ENCODE measurements around the gene CLMP.

CLMP gene

DNA sequence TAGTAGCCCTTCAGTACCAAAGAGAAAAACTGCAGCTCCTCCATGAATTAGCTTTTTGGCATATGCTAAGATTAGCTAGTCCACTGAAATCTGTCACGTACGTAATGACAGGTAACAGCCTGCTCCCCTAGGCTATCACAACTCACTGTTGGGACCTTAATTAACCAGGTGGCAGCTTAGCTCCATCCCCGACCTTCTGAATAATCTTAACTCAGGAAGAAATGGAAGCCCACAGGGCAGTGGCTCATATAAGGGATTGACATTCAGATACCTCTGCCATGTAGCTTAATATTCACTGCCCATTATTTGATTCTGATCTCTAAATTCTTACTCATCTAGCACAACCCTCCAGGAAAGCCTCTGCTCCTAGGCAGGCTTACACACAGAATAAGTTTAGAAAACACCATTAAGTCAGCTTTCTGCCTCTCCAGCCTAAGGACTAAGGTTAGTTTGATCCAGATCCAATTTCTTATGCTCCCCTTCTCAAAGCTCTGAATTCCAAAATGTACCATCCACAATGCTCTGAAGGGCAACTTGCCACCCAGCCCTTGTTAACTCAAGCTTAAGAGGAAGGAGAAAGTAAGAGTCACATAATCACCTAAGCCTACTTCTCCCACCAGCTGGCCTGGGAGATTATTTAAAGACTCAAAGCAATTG lies 138.1 kb downstream of the CLMP start:
- DNase-seq (ENCODE audit: low read depth in 3 of 3) = no peak

DNA sequence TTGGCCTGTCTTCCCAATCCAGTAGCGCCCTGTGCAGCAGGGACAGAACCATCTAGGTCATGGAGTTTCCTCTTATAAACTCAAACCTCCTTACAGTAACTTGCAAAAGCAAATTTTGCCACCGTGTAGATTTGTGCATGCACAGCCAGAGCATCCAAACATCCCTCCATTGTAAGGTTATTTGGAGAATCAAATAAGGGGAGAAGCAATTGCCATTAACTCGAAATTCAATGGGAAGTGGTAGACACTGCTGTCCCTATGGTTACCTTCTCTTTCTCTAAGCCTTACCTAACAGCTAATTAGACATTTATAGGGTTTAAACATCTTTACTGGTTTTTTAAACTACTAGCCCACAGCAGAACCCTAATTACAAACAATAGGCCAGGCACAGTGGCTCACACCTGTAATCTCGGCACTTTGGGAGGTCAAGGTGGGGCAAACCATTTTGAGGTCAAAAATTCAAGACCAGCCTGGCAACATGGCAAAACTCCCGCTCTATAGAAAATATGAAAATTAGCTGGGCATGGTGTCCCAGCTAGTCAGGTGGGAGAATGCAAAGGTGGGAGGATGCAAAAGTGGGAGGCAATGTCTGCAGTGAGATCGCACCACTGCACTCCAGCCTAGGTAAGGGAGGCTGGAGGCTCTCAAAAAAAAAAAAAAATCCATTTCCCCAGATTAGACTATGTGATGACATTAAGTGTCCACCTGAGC lies 139.7 kb downstream of the CLMP start:
- no peak for DNase-seq (ENCODE audit: low read depth in 3 of 3)

DNA sequence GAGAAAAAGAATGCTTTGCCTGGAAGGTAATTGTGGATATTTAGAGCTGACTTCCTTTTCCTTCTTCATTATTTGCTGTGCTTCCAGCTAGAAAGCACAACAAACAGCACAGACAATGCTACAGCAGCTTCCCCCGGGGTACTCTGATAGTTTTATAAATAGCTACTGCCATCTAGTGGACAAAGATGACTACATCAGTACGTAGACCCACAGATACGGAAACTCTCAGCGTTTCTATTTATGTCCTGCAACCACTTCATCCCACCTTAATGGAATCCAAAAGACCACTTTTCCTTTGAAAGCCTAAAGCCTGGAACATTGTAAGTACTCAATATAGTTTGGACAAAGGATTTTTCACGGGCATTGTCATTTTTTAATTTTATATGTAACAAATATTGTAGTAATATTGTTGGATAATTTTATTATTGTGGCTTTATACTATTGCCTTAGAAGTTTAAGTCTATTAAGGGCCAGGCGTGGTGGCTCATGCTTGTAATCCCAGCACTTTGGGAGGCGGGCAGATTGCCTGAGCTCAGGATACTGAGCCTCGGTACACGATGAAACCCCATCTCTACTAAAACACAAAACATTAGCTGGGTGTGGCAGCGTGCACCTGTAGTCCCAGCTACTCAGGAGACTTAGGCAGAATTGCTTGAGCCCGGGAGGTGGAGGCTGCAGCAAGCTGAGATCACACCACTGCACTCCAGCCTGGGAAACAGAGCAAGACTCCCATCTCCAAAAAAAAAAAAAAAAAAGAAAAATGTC lies 140.6 kb downstream of the CLMP start:
- peak in 1 of 3 experiments; percentile 30 for DNase-seq (ENCODE audit: low read depth in 3 of 3)

DNA sequence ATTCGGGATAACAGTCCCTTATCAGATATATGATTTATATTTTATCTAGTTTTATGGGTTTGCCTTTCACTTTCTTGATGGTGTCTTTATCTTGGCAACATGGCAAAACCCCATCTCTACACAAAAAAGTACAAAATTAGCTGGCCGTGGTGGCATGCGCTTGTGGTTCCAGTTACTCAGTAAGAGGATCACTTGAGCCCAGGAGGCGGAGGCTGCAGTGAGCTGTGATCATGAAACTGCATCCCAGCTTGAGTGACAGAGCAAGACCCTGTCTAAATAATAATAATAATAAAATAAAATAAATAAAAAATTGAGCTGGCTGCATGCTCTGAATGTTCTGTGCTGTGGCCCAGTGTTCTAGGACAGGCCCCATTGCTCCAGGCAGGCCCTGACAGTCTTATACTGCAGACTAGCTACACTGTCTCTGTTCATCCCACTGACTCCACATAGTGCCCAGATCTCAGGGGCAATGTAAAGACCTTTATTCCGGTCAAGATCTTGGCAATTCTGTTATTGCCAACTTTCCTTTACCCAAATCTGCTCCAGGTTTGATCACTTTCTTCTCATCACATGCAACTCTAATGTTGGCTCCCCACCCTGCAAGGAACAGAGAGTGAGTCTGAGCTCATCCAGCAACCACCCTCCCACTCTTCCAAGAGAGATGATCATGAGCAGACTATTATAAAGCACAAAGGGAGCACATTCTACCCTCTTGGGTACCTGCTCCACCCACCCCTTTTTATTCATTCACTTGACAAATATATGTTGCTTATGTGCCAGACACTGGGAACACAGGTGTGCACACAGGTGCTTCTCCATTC lies 141.9 kb downstream of the CLMP start:
- DNase-seq (ENCODE audit: low read depth in 3 of 3) = no peak

DNA sequence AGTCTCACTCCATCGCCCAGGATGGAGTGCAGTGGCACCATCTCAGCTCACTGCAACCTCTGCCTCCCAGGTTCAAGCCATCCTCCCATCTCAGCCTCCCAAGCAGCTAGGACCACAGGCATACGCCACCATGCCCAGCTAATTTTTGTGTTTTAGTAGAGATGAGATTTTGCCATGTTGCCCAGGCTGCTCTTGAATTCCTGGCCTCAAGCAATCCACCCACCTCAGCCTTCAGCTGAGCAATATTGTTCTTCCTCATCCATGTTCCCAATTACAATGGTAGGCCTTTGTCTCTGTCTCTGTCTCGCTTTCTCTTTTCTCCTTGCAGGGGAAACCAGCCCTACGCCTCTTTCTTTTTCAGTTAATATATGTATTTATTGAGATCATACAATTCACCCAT lies 143.4 kb downstream of the CLMP start:
- DNase-seq (ENCODE audit: low read depth in 3 of 3) = no peak

DNA sequence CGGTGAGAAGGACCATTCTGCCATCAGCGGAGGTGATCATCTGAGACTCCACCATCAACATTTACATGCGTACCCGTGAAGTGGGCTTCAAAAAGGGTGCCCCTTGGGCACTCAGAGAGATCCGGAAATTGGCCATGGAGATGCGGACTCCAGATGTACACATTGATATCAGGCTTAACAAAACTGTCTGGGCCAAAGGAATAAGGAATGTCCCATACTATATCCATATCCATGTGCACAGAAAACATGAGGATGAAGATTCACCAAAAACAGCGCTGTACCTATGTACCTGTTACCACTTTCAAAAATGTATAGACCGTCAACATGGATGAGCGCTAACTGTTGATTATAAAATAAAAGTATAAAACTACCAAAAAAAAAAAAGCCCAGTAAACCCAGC lies 143.9 kb downstream of the CLMP start:
- DNase-seq (ENCODE audit: low read depth in 3 of 3) = no peak

DNA sequence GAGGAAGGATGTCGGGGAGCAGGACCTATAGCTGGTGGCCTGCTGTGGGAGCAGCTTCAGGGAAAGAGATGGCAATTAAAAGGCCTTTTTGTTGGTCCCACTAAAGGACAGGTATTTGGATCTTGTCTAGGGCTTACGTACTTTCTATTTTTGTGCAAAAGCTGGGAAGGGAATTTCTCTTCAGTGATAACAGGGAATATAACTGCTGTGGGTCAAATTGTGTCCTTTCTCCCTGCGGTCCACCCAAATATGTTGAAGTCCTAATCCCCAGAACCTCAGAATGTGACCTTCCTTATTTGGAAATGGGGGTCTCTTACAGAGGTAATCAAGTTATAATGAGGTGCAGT lies 147.1 kb downstream of the CLMP start:
- no peak for DNase-seq (ENCODE audit: low read depth in 3 of 3)

DNA sequence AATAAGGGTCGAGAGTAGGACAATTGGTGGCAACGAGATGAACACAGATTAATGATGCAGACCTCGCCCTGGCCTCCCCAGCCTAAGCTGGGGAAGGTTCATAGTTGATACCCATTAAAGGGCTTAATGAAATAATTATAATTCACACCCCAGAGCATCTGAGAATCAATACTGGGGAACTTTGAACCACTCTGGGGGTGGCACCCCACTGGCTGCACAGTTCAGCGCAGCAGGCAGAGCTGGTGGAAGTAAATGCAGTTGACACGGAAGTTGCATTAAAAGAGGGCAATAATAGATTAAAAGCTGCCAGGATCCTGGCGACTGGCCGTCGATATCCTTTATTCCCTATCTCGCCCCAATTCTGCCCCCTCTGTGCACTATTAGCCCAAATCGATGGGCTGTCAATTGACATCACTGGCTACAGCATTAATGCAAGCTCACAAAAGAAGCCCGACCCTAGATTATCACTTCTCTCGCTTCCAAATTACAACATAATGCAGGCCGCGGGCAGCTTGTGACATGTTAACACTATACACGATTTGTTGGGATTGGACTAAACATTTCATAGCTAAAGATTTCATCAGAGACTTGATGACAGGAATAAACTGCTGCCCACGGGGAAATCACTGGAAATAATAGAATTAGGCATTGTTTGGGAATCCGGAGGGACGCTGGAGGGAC lies 147.6 kb downstream of the CLMP start:
- no peak for DNase-seq (ENCODE audit: low read depth in 3 of 3)

DNA sequence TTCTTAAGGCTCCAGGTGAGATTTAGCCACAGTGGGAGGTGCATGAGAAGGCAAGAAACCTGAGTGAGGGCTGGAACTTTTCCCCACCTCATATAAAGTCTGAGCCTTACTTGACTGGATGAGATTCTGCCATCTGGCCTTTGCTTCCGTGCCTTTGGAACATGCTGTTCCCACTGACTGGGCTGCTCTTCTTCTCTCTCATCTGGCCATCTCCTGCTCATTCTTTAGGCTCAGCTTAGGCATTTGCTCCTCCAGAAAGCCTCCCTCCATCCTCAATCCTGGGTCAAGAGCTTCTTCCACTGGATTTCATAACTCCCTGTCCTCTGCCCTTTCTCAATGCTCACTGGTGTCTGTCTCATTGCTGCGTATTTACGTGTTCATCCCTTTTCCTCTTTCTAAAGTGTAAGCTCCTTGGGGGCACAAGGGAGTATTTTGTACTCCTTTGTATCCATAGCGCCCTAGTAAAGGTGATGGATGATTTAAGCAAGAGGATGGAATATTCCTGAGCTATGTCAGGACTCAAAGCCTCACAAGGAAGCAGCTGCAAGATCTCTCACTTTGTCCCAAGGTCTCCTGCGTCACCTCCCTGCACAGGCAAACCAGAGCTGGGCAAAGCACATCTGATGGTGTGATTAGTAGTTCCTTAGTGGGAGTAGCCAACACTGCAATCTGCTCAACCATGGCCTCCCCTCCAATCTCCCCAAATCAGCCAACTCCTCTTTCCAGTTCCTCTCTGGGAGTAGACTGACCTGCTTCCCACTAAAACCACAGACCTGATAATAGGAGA lies 148.4 kb downstream of the CLMP start:
- no peak for DNase-seq (ENCODE audit: low read depth in 3 of 3)

DNA sequence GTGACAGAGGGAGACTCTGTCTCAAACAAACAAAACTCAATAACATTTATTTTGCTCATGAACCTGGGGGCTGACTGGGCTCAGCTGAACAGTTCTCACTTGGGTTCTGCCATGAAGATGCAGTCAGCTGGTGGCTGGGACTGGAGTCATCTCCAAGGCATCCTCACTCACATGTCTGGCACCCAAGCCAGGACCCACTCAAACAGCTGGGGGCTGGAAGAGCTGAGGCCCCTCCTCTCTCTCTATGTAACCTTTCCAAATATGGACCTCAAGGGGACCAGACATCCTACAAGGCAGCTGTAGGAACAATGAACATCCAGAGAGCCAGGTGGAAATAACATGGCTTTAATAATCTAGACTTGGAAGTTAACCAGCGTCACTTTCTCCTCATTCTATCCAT lies 149.9 kb downstream of the CLMP start:
- no peak for DNase-seq (ENCODE audit: low read depth in 3 of 3)

DNA sequence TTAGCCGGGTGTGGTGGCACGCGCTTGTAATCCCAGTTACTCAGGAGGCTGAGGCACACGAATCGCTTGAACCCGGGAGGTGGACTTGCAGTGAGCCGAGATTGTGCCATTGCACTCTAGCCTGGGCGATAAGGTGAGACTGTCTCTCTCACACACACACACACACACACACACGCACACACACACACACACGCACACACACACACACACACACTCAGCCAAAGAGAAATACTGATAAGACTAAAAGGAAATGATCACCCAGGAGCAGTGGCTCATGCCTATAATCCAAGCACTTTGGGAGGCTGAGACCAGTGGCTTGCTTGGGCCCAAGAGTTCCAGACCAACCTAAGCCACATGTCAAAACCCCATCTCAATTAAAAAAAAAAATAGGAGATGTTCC lies 153.9 kb downstream of the CLMP start:
- DNase-seq (ENCODE audit: low read depth in 3 of 3) = no peak

DNA sequence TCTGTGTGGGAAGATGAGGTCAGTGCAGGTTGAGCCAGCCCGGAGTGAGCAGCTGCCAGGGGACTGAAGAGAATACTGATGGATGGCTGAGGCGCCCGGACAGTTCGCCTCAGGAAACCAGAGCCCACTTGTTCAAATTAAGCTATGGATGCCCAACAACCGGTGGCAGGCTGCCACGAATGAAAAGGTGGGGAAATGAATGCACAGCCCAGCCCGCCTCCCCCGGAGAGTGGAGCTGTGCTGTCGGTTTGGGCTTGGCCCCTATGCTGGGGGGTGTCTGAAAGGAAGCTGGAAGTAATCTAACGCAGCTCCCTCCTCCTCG lies 155.0 kb downstream of the CLMP start:
- DNase-seq (ENCODE audit: low read depth in 3 of 3) = no peak

DNA sequence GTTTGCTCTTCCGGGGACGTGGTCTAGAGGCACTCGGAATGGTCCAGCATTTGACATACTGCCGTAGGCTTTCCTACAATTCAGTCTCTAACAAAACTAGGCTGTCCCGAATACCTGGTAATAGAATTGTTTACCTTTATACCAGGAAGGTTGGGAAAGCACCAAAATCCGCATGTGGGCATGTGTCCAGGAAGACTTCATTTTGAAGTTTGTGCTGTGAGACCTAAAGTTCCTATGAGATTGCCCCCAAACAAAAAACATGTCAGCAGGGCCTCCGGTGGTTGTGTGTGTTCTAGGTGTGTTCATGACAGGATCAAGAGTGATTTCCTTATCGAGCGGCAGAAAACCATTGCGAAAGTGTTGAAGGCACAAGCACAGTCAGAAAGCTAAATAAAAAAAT lies 159.2 kb downstream of the CLMP start:
- no peak for DNase-seq (ENCODE audit: low read depth in 3 of 3)

DNA sequence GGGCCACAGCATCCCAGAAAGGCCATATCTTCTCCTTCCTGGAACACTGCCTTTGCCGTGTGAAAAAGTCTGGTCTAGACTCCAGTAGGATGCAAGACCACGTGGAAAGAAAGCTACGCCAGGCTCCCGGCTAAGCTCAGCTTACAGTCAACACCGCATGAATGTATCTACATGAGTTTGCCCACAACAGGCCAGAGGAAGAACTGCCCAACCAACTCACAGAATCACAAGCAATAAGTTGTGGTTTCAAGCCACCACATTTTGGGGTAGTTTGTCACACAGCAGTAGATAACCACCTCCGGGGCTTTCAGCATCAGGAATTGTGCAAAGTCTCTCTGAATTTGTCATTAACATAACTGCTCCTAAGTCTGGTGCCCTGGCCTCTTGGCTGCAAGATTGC lies 160.5 kb downstream of the CLMP start:
- DNase-seq (ENCODE audit: low read depth in 3 of 3) = no peak

DNA sequence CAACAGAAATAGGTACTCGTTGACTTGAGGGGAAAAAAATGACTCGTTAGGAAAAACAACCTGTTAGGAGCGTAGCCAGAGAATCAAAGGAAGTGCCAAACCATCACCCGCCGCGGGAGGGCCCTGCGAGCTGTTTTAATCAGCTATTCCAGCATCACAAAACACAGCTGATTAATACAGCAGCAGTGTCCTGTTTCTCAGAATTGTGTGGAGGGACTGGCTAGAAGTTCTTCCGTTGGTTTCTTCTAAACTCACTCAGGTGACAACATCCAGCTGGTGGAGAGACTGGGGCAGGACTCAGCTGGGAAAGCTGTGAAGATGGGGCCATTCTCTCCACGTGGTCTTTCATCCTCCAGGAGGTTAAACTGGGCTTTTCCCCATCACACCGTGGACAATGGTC lies 161.2 kb downstream of the CLMP start:
- no peak for DNase-seq (ENCODE audit: low read depth in 3 of 3)

DNA sequence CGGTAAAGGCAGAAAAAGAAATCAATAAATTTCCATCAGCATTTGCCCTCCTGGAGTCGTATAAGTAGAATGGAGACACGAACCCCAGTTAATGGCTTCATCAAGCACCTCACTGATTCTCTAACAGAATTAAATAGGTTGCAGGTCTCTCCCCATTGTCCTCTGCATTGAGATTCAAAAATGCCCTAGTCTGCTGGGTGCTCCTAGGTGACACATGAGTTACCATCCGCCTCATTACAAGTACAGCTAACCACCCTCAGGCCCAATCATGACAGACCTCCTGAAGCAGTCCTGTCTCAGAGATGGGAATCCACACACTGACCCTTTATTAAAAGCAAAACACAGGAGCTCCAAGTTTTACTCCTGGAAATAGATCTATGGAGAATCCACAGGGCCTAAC lies 164.5 kb downstream of the CLMP start:
- no peak for DNase-seq (ENCODE audit: low read depth in 3 of 3)

DNA sequence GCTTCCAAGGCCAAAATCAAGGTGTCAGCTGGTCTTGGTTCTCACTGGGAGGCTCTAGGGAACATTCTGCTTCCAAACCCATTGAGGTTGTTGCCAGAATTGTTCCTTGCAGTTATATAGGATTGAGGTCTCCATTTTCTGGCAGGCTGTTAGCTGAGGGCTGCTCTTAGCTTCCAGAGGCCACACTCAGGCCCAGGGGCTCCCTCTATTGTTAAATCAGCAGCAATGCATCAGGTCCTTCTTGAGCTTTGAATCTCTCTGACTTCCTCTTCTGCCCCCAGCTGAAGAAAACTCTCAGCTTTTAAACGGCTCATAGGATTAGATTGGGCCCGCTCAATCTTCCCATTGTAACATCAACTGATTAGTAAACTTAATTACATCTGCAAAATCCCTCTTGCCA lies 174.1 kb downstream of the CLMP start:
- peak in 2 of 3 experiments; percentile 7 to 11 for DNase-seq (ENCODE audit: low read depth in 3 of 3)

Measured in stimulated activated CD4-positive, alpha-beta T cell treated with anti-CD3 and anti-CD28 coated beads, TNF-alpha, amount 100 ng/mL, for 24 hours (primary cell).